IMR-90 (cell line): ENCODE measurements around the gene RAI2. TPM values are rescaled to one million over a fixed set of nuclear protein-coding genes. Genes with fewer than 3 reads are reported as not detected.

ENCODE experiments used
- ATAC-seq: fragments of 200-7000 bp; cut with Tn5 transposase; 2 replicates; pipeline ENCODE4 v1.9.1; 2020; ENCODE audit warnings: low read depth, mild to moderate bottlenecking, moderate library complexity
- BruUV-seq: library from RNA; stranded (reverse); fragments of 400-500 nt; replicated peaks from 2 replicates; lab custom pipeline; 2021; lab: Mats Ljungman, UMichigan
- CTCF ChIA-PET: fragments of 300-600 bp; formaldehyde crosslinking; extraction: SDS; loops from one replicate; lab custom pipeline; 2021; ENCODE audit warnings: antibody characterized with exemption; lab: Yijun Ruan, JAX
- POLR2A ChIA-PET: fragments of 300-600 bp; sonication (Branson Sonifier 250); formaldehyde crosslinking; loops from one replicate; lab custom pipeline; 2022; ENCODE audit warnings: antibody characterized with exemption; ENCODE audit not compliant: unreplicated experiment; lab: Charles Lee
- DNase-seq: peaks from one replicate; pipeline ENCODE4 v3.0.0; 2013
- H2AFZ ChIP-seq: replicated peaks from 2 replicates; pipeline ENCODE3; 2013; ENCODE audit warnings: low read length, mild to moderate bottlenecking; ENCODE audit not compliant: poor library complexity
- H2AK5ac ChIP-seq: 2 replicates; pipeline ENCODE4 v1.6.1; 2013; ENCODE audit warnings: low read depth, low read length, inconsistent platforms
- H2AK9ac ChIP-seq: replicated peaks from 2 replicates; pipeline ENCODE3; 2013; ENCODE audit warnings: mild to moderate bottlenecking, low read depth, low read length, moderate library complexity; ENCODE audit not compliant: poor library complexity
- H2BK120ac ChIP-seq: 2 replicates; pipeline ENCODE4 v1.6.1; 2013; ENCODE audit warnings: low read depth, low read length, inconsistent platforms
- H2BK15ac ChIP-seq: 3 replicates; pipeline ENCODE4 v1.6.1; 2013; ENCODE audit warnings: low read depth, low read length, inconsistent platforms
- H2BK20ac ChIP-seq: 2 replicates; pipeline ENCODE4 v1.6.1; 2013; ENCODE audit warnings: low read depth, mild to moderate bottlenecking, inconsistent platforms, low read length, moderate library complexity
- H2BK5ac ChIP-seq: 2 replicates; pipeline ENCODE4 v1.6.1; 2013; ENCODE audit warnings: mild to moderate bottlenecking, low read depth, low read length, inconsistent platforms; ENCODE audit not compliant: poor library complexity, severe bottlenecking
- H3K14ac ChIP-seq: replicated peaks from 2 replicates; pipeline ENCODE4 v1.6.1; 2013; ENCODE audit warnings: low read depth, low read length, inconsistent platforms
- H3K18ac ChIP-seq: 2 replicates; pipeline ENCODE4 v1.6.1; 2013; ENCODE audit warnings: low read depth, low read length, control low read depth
- H3K23ac ChIP-seq: 2 replicates; pipeline ENCODE4 v1.6.1; 2013; ENCODE audit warnings: low read depth, low read length, inconsistent platforms
- H3K27ac ChIP-seq: 2 replicates; pipeline ENCODE4 v1.5.1; 2013; ENCODE audit warnings: mild to moderate bottlenecking, control low read depth, low read length; ENCODE audit not compliant: insufficient read depth
- H3K27me3 ChIP-seq: 2 replicates; pipeline ENCODE4 v1.6.1; 2013; ENCODE audit warnings: low read length; ENCODE audit not compliant: control insufficient read depth, insufficient read depth
- H3K36me3 ChIP-seq: 2 replicates; pipeline ENCODE4 v1.6.1; 2013; ENCODE audit warnings: low read length, mixed read lengths; ENCODE audit not compliant: control insufficient read depth, insufficient read depth
- H3K4ac ChIP-seq: 2 replicates; pipeline ENCODE4 v1.6.1; 2013; ENCODE audit warnings: low read depth, low read length, inconsistent platforms
- H3K4me1 ChIP-seq: 2 replicates; pipeline ENCODE4 v1.6.1; 2013; ENCODE audit warnings: low read length, mixed read lengths; ENCODE audit not compliant: control insufficient read depth, insufficient read depth
- H3K4me2 ChIP-seq: 2 replicates; pipeline ENCODE4 v1.6.1; 2013; ENCODE audit warnings: low read depth, mild to moderate bottlenecking, control low read depth, low read length, moderate library complexity
- H3K4me3 ChIP-seq: 2 replicates; pipeline ENCODE4 v1.5.1; 2013; ENCODE audit warnings: low read depth, mild to moderate bottlenecking, control low read depth, low read length, moderate library complexity; ENCODE audit not compliant: insufficient read depth
- H3K56ac ChIP-seq: 2 replicates; pipeline ENCODE4 v1.6.1; 2013; ENCODE audit warnings: low read length, inconsistent platforms; ENCODE audit not compliant: insufficient read depth; ENCODE audit errors: extremely low read depth
- H3K79me1 ChIP-seq, 2 experiments: 2 replicates each; pipeline ENCODE4 v1.6.1; 2013; ENCODE audit warnings: low read length in 2 of 2, inconsistent platforms in 1 of 2, low read depth in 1 of 2
- H3K9ac ChIP-seq: 2 replicates; pipeline ENCODE4 v1.6.1; 2013; ENCODE audit warnings: low read depth, low read length, control low read depth
- H3K9me1 ChIP-seq: 2 replicates; pipeline ENCODE4 v1.6.1; 2013; ENCODE audit warnings: low read length, inconsistent platforms; ENCODE audit not compliant: insufficient read depth
- H3K9me3 ChIP-seq: 2 replicates; pipeline ENCODE4 v1.6.1; 2013; ENCODE audit warnings: low read length; ENCODE audit not compliant: control insufficient read depth, insufficient read depth
- H4K20me1 ChIP-seq: 2 replicates; pipeline ENCODE4 v1.6.1; 2013; ENCODE audit warnings: low read length, inconsistent platforms; ENCODE audit not compliant: insufficient read depth
- H4K5ac ChIP-seq: 2 replicates; pipeline ENCODE4 v1.6.1; 2013; ENCODE audit warnings: mild to moderate bottlenecking, low read depth, low read length, control low read depth
- H4K8ac ChIP-seq, 2 experiments: 2 replicates each; pipeline ENCODE4 v1.6.1; 2013; ENCODE audit warnings: low read depth in 2 of 2, low read length in 2 of 2, control low read depth in 1 of 2, inconsistent platforms in 1 of 2
- H4K91ac ChIP-seq: 2 replicates; pipeline ENCODE4 v1.6.1; 2013; ENCODE audit warnings: low read depth, low read length, inconsistent platforms; ENCODE audit not compliant: insufficient read depth
- CEBPB ChIP-seq: IDR thresholded peaks from 2 replicates; pipeline ENCODE4 v1.6.1; 2012; ENCODE audit warnings: low read depth, low read length, improper control_type of control experiment
- CHD1 ChIP-seq: IDR thresholded peaks from 2 replicates; pipeline ENCODE4 v1.6.1; 2012; ENCODE audit warnings: low read depth, low read length, improper control_type of control experiment
- CTCF ChIP-seq: conservative IDR thresholded peaks from 2 replicates; pipeline ENCODE4 v1.5.1; 2012; ENCODE audit warnings: mild to moderate bottlenecking, low read depth, low read length, improper control_type of control experiment
- MXI1 ChIP-seq: IDR thresholded peaks from 2 replicates; pipeline ENCODE4 v1.6.1; 2012; ENCODE audit warnings: low read depth, mild to moderate bottlenecking, low read length, moderate library complexity, borderline replicate concordance
- USF2 ChIP-seq: fragments of 150-350 bp; IDR thresholded peaks from 2 replicates; pipeline ENCODE4 v1.6.1; 2017; ENCODE audit warnings: mild to moderate bottlenecking, antibody characterized with exemption, low read length, low read depth
- WGBS, 2 experiments: methylation state at CpG; one replicate each; pipeline versions ENCODE4 v1.1.5 to v1.1.7; 2013; ENCODE audit warnings: missing lambda C conversion rate in 2 of 2; ENCODE audit not compliant: insufficient read length in 1 of 2; ENCODE audit errors: extremely low coverage in 2 of 2; 5-methylcytosine and 5-hydroxymethylcytosine counted together
- dilution Hi-C: fragments of 300-500 bp; cut with HindIII; formaldehyde crosslinking; loops from one replicate; pipeline ENCODE4 v1.14.3; 2018; ENCODE audit warnings: low sequenced_read_pairs; ENCODE audit not compliant: unreplicated experiment
- in situ Hi-C: fragments of 300-500 bp; cut with MboI; formaldehyde crosslinking; loops from 3 replicates; pipeline ENCODE4 v1.14.3; 2019; ENCODE audit warnings: low sequenced_read_pairs, inconsistent platforms, mixed read lengths
- intact Hi-C: fragments of 100-400 bp; cut with micrococcal nuclease; formaldehyde crosslinking; loops from 2 replicates; pipeline ENCODE4 v1.10.0; 2022
- polyA plus RNA-seq, 3 experiments: library from polyadenylated mRNA; depleted of rRNA; stranded (reverse); fragments of >200 nt; gene quantifications; 2 replicates each; pipeline ENCODE4 v1.2.3, GENCODE V29; 2012; ENCODE audit warnings: low replicate concordance in 1 of 3
- total RNA-seq: library from RNA; depleted of rRNA; stranded (reverse); fragments of >200 nt; gene quantifications from 2 replicates; pipeline ENCODE4 v1.2.3, GENCODE V29; 2012

Gene RAI2
- total and polyA plus RNA-seq, 2 of the 4 experiments (the other 2 are of a cell fraction), result 0.07 TPM; not detected in 1

- Histone ChIP-seq H3K4ac (no peak overlapping the region), H4K8ac (no peak overlapping the region), H3K56ac (no peak overlapping the region), H2BK20ac (no peak overlapping the region), H3K36me3 (no peaks in the 10 kb centered on the region), H3K27me3 (peaks cover 4% of the 10 kb centered on the region), H2AFZ (no peak overlapping the region), H4K91ac (no peak overlapping the region), H3K4me3 (no peak overlapping the region), H2BK120ac (no peak overlapping the region), H3K9me3 (no peaks in the 10 kb centered on the region), H3K27ac (no peak overlapping the region), H2BK15ac (no peak overlapping the region), H3K4me2 (no peak overlapping the region), H4K5ac (no peak overlapping the region), H3K23ac (no peak overlapping the region), H3K14ac (no peak overlapping the region), H3K18ac (no peak overlapping the region), H3K9me1 (no peaks in the 10 kb centered on the region), H3K4me1 (no peaks in the 10 kb centered on the region), H3K9ac (no peak overlapping the region), H2AK9ac (no peak overlapping the region), H4K20me1 (no peaks in the 10 kb centered on the region), H2BK5ac (no peak overlapping the region), H3K79me1 (no peaks in the 10 kb centered on the region), H2AK5ac (no peak overlapping the region)
- dilution Hi-C loops (no loop called here), in situ Hi-C loops (loop anchor here (25.0 kb wide), 1 partner anchor 588 kb away; the partner anchor contains the start of gene SCML2), intact Hi-C loops (no loop called here)
- no TSS peak for BruUV-seq
- TF ChIP-seq CHD1 (no peak), MXI1 (no peak), CTCF (no peak), CEBPB (no peak), USF2 (no peak)
- CTCF ChIA-PET, result no interaction called here
- DNase-seq (no peak), ATAC-seq (no peak)
- POLR2A ChIA-PET, result no interaction called here
- WGBS, 2 experiments, result 57% methylated on average over 1 of the region's 1 CpG; no CpG with 5 or more reads in 1 of the 2 experiments
These were observed 87.0 kb downstream of the RAI2 start for GRCh38 chrX:17774053-17774452.
